HT-29 (cell line): Measurements from ENCODE around the gene PER2. TPM values are rescaled to one million over a fixed set of nuclear protein-coding genes. Genes with fewer than 3 reads are reported as not detected.

ENCODE experiments used
- total RNA-seq: library from RNA; depleted of rRNA; stranded (reverse); fragments of >200 nt; shearing (Covaris generic); gene quantifications from 2 replicates; pipeline ENCODE4 v1.2.3, GENCODE V29; 2014; rRNA removed

Gene PER2
- total RNA-seq, 1 experiment from 2014 or later, result 28.3 TPM

Other genes starting within 250 kb of the PER2 start
- 41.6 and 45.6 TPM in 2 replicates for gene SCLY, start 227.6 kb downstream of the PER2 start, total RNA-seq
- gene ESPNL, start 188.3 kb downstream of the PER2 start, total RNA-seq, result not detected in 2 replicates
- gene KLHL30, start 149.9 kb downstream of the PER2 start, total RNA-seq, result 1.1 and 1.7 TPM in 2 replicates
- gene ERFE, start 129.6 kb downstream of the PER2 start, total RNA-seq, result 4.0 and 4.5 TPM in 2 replicates
- gene ILKAP, start 84.9 kb downstream of the PER2 start, total RNA-seq, result 27.5 and 28.1 TPM in 2 replicates
- gene HES6, start 48.6 kb downstream of the PER2 start, total RNA-seq, result 113 and 134 TPM in 2 replicates
- gene TRAF3IP1, start 31.9 kb upstream of the PER2 start, total RNA-seq, result 2.4 and 3.6 TPM in 2 replicates
- gene ASB1, start 138.3 kb upstream of the PER2 start, total RNA-seq, result 31.1 and 43.3 TPM in 2 replicates